OCI-LY3 (cell line): ENCODE measurements around the gene TMEM187.

Source experiments
- EZH2phosphoT487 ChIP-seq: fragments of 200-600 bp; shearing (Covaris generic); IDR thresholded peaks from 2 replicates; pipeline ENCODE4 v1.6.1; 2018; ENCODE audit warnings: antibody characterized with exemption, mixed run types, low read depth
- TF ChIP-seq, protein P1 (sequence below): fragments of 200-600, 300-600 bp; sonication (generic); IDR thresholded peaks from 2 replicates; pipeline ENCODE4 v1.5.1; 2014; ENCODE audit warnings: antibody characterized with exemption, low read length, low read depth

DNA sequence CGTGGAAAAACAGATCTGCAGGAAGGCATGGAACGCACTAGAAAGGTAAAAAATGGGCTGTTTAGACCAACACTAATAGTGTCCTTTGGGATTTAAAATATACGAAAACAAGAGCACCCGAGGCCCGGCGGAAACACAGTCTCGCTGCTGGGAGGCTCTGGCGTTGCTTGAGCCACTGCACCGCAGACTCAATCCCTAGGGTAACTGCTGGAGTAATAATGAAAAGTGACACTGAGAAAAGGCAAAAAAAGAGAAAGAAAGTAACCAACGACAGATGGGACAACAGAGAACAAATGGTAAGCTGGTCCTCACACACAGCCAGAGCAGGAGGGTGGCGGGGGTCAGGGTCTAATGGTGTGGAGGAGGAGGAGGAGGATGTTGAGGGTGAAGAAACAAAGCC lies 31.8 kb downstream of the TMEM187 start:
- TF ChIP-seq, protein P1, sequence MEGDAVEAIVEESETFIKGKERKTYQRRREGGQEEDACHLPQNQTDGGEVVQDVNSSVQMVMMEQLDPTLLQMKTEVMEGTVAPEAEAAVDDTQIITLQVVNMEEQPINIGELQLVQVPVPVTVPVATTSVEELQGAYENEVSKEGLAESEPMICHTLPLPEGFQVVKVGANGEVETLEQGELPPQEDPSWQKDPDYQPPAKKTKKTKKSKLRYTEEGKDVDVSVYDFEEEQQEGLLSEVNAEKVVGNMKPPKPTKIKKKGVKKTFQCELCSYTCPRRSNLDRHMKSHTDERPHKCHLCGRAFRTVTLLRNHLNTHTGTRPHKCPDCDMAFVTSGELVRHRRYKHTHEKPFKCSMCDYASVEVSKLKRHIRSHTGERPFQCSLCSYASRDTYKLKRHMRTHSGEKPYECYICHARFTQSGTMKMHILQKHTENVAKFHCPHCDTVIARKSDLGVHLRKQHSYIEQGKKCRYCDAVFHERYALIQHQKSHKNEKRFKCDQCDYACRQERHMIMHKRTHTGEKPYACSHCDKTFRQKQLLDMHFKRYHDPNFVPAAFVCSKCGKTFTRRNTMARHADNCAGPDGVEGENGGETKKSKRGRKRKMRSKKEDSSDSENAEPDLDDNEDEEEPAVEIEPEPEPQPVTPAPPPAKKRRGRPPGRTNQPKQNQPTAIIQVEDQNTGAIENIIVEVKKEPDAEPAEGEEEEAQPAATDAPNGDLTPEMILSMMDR, result no peak
- no peak for TF ChIP-seq EZH2phosphoT487
